NCI-H146 (cell line): Measurements from ENCODE around the gene MAGI3.
"Not testable (repeated sequence)": the region's sequence is repeated elsewhere in the genome, so short reads cannot be mapped to it uniquely, and the experiment has no call there.

Experiments
- DNase-seq: peaks from one replicate; lab custom pipeline; 2025; lab: John Stamatoyannopoulos, UW

Gene MAGI3

DNA sequence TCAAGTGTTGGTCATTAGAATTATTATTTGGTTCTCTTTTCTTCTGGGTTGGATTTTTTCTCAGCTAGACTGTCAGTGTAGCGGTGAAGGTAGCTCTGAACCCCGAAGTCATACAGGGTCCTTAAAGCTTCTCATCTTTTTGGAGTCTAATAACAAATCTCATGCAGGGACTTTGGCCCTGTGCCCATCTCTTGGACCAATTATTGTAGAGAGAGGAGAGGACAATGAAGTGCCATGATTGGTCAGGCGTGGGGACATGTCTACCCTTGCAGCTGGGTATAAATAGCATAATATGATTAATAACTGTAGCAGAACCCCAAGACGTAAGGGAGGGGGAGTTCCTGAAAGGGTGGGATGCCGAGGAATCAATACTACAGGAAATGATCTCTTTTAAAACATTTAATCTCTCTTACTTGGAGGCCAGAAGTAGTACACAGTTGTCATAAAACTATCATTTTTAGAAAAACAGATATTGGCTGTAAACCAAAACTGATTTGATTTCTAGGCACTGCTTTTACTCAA lies 8.8 kb downstream of the MAGI3 start:
- DNase-seq, result no peak

GRCh38 chr1:113401067-113401466 lies 10.8 kb downstream of the MAGI3 start:
- DNase-seq, result no peak

DNA sequence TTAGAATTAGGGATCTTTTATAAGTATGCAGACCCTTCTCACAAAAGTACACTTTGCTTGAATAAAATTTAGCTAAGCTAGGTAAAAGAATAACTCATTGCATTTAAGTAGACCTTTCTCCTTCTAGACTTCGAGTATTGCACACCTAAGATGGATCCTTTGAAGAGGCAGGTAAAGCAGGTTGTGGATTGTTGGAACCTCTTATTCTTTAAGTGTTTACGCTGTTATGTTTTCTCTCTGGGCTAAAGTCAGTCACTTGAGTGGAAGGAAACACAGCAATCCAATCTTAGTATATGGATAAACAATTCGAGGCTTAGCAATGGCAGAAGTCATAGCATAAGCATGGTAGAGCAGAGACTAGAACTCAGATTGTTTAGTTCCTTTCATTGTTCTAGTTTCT lies 11.4 kb downstream of the MAGI3 start:
- DNase-seq, result no peak

GRCh38 chr1:113403065-113403464 lies 12.8 kb downstream of the MAGI3 start:
- no peak for DNase-seq

- no peak for DNase-seq
Measured at GRCh38 chr1:113405573-113405972, 15.3 kb downstream of the MAGI3 start.

DNA sequence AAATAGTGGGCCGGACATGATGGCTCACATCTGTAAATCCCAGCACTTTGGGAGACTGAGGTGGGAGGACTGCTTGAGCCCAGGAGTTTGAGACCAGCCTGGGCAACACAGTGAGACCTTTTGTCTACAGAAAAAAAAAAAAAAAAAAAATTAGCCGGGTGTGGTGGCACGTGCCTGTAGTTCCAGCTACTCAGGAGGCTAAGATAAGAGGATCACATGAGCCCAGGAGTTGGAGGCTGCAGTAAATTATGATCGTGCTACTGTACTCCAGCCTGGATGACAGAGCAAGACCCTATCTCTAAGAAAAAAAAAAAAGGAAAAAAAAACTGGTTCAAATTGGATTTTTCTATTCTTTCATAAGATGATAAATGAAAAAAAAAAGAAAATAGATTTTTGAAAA lies 15.8 kb downstream of the MAGI3 start:
- DNase-seq, result not testable (repeated sequence)

DNA sequence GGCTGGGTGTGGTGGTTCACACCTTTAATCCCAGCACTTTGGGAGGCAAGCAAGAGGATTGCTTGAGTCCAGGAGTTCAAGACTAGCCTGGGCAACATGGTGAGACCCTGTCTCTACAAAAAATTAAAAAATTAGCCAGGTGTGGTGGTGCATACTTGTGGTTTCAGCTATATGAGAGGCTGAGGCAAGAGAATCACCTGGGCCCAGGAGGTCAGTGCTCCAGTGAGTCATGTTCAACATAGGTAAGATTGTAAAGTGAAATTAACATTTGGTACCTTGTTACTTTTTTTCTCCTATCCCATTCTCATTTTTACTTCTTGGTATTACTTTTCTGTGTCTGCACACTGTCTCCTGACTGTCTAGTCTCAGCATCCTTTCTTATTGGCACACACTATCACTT lies 19.0 kb downstream of the MAGI3 start:
- no peak for DNase-seq

DNA sequence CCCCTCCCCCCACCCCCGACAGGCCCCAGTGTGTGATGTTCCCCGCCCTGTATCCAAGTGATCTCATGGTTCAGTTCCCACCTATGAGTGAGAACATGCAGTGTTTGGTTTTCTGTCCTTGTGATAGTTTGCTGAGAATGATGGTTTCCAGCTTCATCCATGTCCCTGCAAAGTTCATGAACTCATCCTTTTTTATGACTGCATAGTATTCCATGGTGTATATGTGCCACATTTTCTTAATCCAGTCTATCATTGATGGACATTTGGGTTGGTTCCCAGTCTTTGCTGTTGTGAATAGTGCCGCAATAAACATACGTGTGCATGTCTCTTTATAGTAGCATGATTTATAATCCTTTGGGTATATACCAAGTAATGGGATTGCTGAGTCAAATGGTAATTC lies 21.7 kb downstream of the MAGI3 start:
- DNase-seq, result not testable (repeated sequence)

GRCh38 chr1:113415310-113416070 lies 25.2 kb downstream of the MAGI3 start:
- no peak for DNase-seq

GRCh38 chr1:113416071-113416470 lies 25.8 kb downstream of the MAGI3 start:
- not testable (repeated sequence) for DNase-seq

- DNase-seq, result peak; percentile 4
Measured at GRCh38 chr1:113416496-113416895, 26.2 kb downstream of the MAGI3 start.

- DNase-seq, result no peak
Measured at GRCh38 chr1:113422315-113423068, 32.2 kb downstream of the MAGI3 start.

DNA sequence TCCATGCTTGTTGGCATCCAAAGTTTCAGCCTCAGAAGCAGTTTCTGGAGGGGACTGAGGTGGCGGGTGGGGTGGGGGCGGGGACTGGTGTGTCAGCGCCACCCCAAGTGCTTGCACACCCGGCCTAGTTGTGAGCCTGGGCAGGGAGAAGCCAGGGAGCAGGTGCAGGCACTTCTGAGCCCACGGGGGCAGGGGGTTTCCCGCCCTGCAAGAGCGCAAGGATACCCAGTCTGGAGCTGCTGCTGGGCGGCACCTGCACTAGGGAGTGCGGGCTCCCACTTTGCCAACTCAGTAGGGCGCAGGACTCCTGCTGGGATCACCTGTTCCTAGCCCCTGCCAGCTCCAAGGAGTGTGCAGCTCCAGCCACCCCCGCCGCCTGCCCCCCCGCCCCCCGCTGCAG lies 33.5 kb downstream of the MAGI3 start:
- DNase-seq, result peak; percentile 18

GRCh38 chr1:113429461-113430153 lies 39.3 kb downstream of the MAGI3 start:
- no peak for DNase-seq

GRCh38 chr1:113433184-113433583 lies 42.9 kb downstream of the MAGI3 start:
- DNase-seq, result no peak

- no peak for DNase-seq
Measured at GRCh38 chr1:113434081-113434873, 44.0 kb downstream of the MAGI3 start.

DNA sequence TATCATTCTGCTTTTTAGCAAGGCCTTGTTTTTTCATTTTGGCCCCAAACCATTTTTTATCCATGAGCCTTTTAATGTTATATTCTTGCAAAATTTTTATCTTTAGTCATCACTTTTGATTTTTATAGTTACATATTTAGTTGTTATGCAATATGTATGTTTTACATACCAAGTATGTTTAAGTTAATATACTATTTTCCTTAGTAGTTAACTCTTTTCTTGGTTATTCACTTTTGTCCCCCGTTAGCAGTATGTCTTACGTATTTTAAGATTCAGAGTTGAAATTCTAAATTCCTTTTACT lies 44.5 kb downstream of the MAGI3 start:
- no peak for DNase-seq

DNA sequence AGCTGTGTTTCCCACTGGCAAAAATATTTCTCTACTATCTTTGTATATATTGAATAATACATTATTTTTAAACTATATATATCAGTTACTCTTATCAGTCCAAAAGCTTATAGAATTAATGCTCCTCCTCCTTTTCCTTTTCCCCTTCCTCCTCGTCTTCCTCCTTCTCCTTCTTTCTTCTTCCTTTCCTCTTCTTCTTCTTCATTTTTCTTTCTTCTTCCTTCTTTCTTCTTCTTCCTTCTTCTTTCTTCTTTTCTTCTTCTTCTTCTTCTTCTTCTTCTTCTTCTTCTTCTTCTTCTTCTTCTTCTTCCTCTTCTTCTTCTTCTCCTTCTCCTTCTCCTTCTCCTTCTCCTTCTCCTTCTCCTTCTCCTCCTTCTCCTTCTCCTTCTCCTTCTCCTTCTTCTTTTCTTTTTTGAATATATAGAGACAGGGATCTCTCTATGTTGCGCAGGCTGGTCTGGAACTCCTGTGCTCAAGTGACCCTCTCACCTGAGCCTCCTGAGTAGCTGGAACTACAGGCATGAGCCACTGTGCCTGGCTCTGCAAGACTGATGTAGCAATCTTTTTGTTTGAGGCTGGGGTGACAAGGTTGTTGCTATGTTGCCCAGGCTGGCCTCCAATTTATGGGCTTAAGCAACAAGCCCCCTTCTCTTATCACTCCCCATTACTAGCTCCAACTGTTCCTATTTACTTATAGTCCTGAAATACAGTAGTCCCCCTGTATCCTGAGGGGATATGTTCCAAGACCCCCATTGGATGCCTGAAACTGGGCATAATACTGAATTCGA lies 47.4 kb downstream of the MAGI3 start:
- no peak for DNase-seq

- no peak for DNase-seq
Measured at GRCh38 chr1:113438505-113439276, 48.4 kb downstream of the MAGI3 start.

DNA sequence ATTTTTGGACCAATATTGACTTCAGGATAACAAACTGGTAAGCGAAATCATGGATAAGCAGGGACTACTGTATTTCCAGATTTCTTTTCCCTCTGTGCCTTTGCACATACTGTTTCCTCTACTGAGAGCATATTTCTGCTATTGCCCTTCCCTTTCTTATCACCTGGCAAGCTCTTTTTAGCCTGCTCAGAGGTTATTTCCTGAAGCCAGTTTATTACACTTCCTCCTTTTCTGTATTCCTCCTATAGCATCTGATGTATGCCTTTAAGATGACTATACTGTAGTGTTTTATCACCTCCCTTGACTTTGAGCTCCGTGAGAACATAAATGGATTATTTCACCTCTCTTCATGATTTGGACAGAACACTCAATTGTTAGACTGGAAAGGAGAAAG lies 49.0 kb downstream of the MAGI3 start:
- no peak for DNase-seq
